ENCODE measurements around the gene C1RL.

C1RL gene

GRCh38 chr12:7121324-7121723, 12.3 kb upstream of the C1RL start:
- no peak overlapping the region for H3K4me3 ChIP-seq (ENCODE audit: low read depth, low read length)
- in situ Hi-C loops (cut with HindIII; ENCODE audit: low pct_ligation_motif_present, low sequenced_read_pairs) = no loop called here
- no peaks in the 10 kb centered on the region for H3K27me3 ChIP-seq (replicated peaks)
- H3K36me3 ChIP-seq (replicated peaks) = no peaks in the 10 kb centered on the region
- no peak for DNase-seq
- H3K27ac ChIP-seq = no peak overlapping the region
- TF ChIP-seq CTCF (IDR thresholded peaks at IDR 0.05; ENCODE audit: low read depth, low read length, missing control alignments) = no peak

GRCh38 chr12:7120166-7120565, 11.2 kb upstream of the C1RL start:
- Histone ChIP-seq H3K36me3 (replicated peaks) (no peaks in the 10 kb centered on the region), H3K4me3 (ENCODE audit: low read depth, low read length) (no peak overlapping the region), H3K27me3 (replicated peaks) (no peaks in the 10 kb centered on the region), H3K27ac (no peak overlapping the region)
- no peak for TF ChIP-seq CTCF (IDR thresholded peaks at IDR 0.05; ENCODE audit: low read depth, low read length, missing control alignments)
- no peak for DNase-seq
- in situ Hi-C loops (cut with HindIII; ENCODE audit: low pct_ligation_motif_present, low sequenced_read_pairs) = no loop called here

GRCh38 chr12:7118881-7119280, 9.9 kb upstream of the C1RL start:
- in situ Hi-C loops (cut with HindIII; ENCODE audit: low pct_ligation_motif_present, low sequenced_read_pairs) = no loop called here

GRCh38 chr12:7117670-7118069, 8.7 kb upstream of the C1RL start:
- Histone ChIP-seq H3K27ac (no peak overlapping the region), H3K27me3 (replicated peaks) (no peaks in the 10 kb centered on the region), H3K36me3 (replicated peaks) (no peaks in the 10 kb centered on the region), H3K4me3 (ENCODE audit: low read depth, low read length) (no peak overlapping the region)
- DNase-seq = no peak
- in situ Hi-C loops (cut with HindIII; ENCODE audit: low pct_ligation_motif_present, low sequenced_read_pairs) = no loop called here
- no peak for TF ChIP-seq CTCF (IDR thresholded peaks at IDR 0.05; ENCODE audit: low read depth, low read length, missing control alignments)

More at GRCh38 chr12:7118881-7119280, 9.9 kb upstream of the C1RL start:
- no peak overlapping the region for H3K4me3 ChIP-seq (ENCODE audit: low read depth, low read length)
- H3K36me3 ChIP-seq (replicated peaks) = no peaks in the 10 kb centered on the region
- TF ChIP-seq CTCF (IDR thresholded peaks at IDR 0.05; ENCODE audit: low read depth, low read length, missing control alignments) = no peak
- DNase-seq = no peak
- no peaks in the 10 kb centered on the region for H3K27me3 ChIP-seq (replicated peaks)
- no peak overlapping the region for H3K27ac ChIP-seq

- DNase-seq = no peak
- in situ Hi-C loops (cut with HindIII; ENCODE audit: low pct_ligation_motif_present, low sequenced_read_pairs) = no loop called here
- no peaks in the 10 kb centered on the region for H3K27me3 ChIP-seq (replicated peaks)
- no peak overlapping the region for H3K4me3 ChIP-seq (ENCODE audit: low read depth, low read length)
- H3K36me3 ChIP-seq (replicated peaks) = no peaks in the 10 kb centered on the region
- H3K27ac ChIP-seq = no peak overlapping the region
- no peak for TF ChIP-seq CTCF (IDR thresholded peaks at IDR 0.05; ENCODE audit: low read depth, low read length, missing control alignments)
These were observed 7.9 kb upstream of the C1RL start for GRCh38 chr12:7116916-7117315.

- TF ChIP-seq CTCF (IDR thresholded peaks at IDR 0.05; ENCODE audit: low read depth, low read length, missing control alignments) = no peak
- Histone ChIP-seq H3K27ac (no peak overlapping the region), H3K4me3 (ENCODE audit: low read depth, low read length) (no peak overlapping the region), H3K36me3 (replicated peaks) (no peaks in the 10 kb centered on the region), H3K27me3 (replicated peaks) (no peaks in the 10 kb centered on the region)
- no peak for DNase-seq
- in situ Hi-C loops (cut with HindIII; ENCODE audit: low pct_ligation_motif_present, low sequenced_read_pairs) = no loop called here
These were observed 7.2 kb upstream of the C1RL start for GRCh38 chr12:7116196-7116595.

Measured in brain microvascular endothelial cell (primary cell).